Neural cell (in vitro differentiated cells): ENCODE data around the gene GRM2. TPM values are rescaled to one million over a fixed set of nuclear protein-coding genes. Genes with fewer than 3 reads are reported as not detected.

Experiments
- H2AFZ ChIP-seq: fragments of 200-600, 300-800 bp; sonication (generic), shearing (Covaris generic); 2 replicates; pipeline ENCODE4 v1.6.0; 2014; ENCODE audit warnings: low read depth, mild to moderate bottlenecking, antibody characterized with exemption, low read length, moderate library complexity
- H3F3A ChIP-seq: fragments of 200-600 bp; shearing (Covaris generic); 2 replicates; pipeline ENCODE4 v1.6.1; 2016; ENCODE audit warnings: mild to moderate bottlenecking, moderate library complexity, mixed read lengths, antibody characterized with exemption, low read length; ENCODE audit not compliant: insufficient read depth, poor library complexity, severe bottlenecking
- H3K27ac ChIP-seq: fragments of 200-600, 300-800 bp; sonication (generic), shearing (Covaris generic); 2 replicates; pipeline ENCODE4 v1.5.1; 2014; ENCODE audit warnings: mild to moderate bottlenecking, low read length, moderate library complexity
- H3K27me3 ChIP-seq: fragments of 300-800, 200-600 bp; sonication (generic), shearing (Covaris generic); 2 replicates; pipeline ENCODE4 v1.6.0; 2014; ENCODE audit warnings: mild to moderate bottlenecking, low read depth, low read length, moderate library complexity; ENCODE audit not compliant: insufficient read depth
- H3K36me3 ChIP-seq: fragments of 300-800, 200-600 bp; sonication (generic), shearing (Covaris generic); 2 replicates; pipeline ENCODE4 v1.5.1; 2014; ENCODE audit warnings: mild to moderate bottlenecking, antibody characterized with exemption, low read length, moderate library complexity; ENCODE audit not compliant: insufficient read depth
- H3K4me2 ChIP-seq: fragments of 300-800, 200-600 bp; sonication (generic), shearing (Covaris generic); 2 replicates; pipeline ENCODE4 v1.6.0; 2014; ENCODE audit warnings: mild to moderate bottlenecking, low read length
- H3K4me3 ChIP-seq: fragments of 300-800, 200-600 bp; sonication (generic), shearing (Covaris generic); 2 replicates; pipeline ENCODE4 v1.5.1; 2014; ENCODE audit warnings: mild to moderate bottlenecking, low read length, moderate library complexity
- H3K79me2 ChIP-seq: fragments of 200-600 bp; shearing (Covaris generic); replicated peaks from 2 replicates; pipeline ENCODE4 v1.6.0; 2014; ENCODE audit warnings: mild to moderate bottlenecking, low read length, moderate library complexity; ENCODE audit not compliant: insufficient read depth
- H3K9ac ChIP-seq: fragments of 300-800, 200-600 bp; sonication (generic), shearing (Covaris generic); 2 replicates; pipeline ENCODE4 v1.6.1; 2016; ENCODE audit warnings: mild to moderate bottlenecking, low read length, mixed read lengths
- H3K9me2 ChIP-seq: fragments of 200-600 bp; shearing (Covaris generic); 2 replicates; pipeline ENCODE4 v1.6.1; 2016; ENCODE audit warnings: mild to moderate bottlenecking, low read length, mixed read lengths; ENCODE audit not compliant: insufficient read depth
- H3K9me3 ChIP-seq: fragments of 200-600, 300-800 bp; sonication (generic), shearing (Covaris generic); 2 replicates; pipeline ENCODE4 v1.6.1; 2016; ENCODE audit warnings: mild to moderate bottlenecking, mixed run types, low read length, moderate library complexity, mixed read lengths
- H4K20me1 ChIP-seq: fragments of 200-600 bp; shearing (Covaris generic); 2 replicates; pipeline ENCODE4 v1.6.1; 2016; ENCODE audit warnings: mild to moderate bottlenecking, mixed run types; ENCODE audit not compliant: insufficient read depth
- CTCF ChIP-seq: fragments of 450-650 bp; IDR thresholded peaks from 2 replicates; pipeline ENCODE4 v1.5.1; 2014; ENCODE audit warnings: antibody characterized with exemption, mild to moderate bottlenecking, moderate library complexity; ENCODE audit not compliant: poor library complexity, severe bottlenecking
- EP300 ChIP-seq: fragments of 450-650 bp; conservative IDR thresholded peaks from 2 replicates; pipeline ENCODE4 v1.6.1; 2014; ENCODE audit warnings: antibody characterized with exemption, mild to moderate bottlenecking, moderate library complexity; ENCODE audit not compliant: poor library complexity, severe bottlenecking
- EZH2 ChIP-seq: fragments of 200-600, 300-800 bp; shearing (Covaris generic), sonication (generic); IDR thresholded peaks from 2 replicates; pipeline ENCODE4 v1.6.1; 2014; ENCODE audit warnings: antibody characterized with exemption, low read length, borderline replicate concordance, mild to moderate bottlenecking; ENCODE audit not compliant: insufficient read depth, poor library complexity, severe bottlenecking
- MXI1 ChIP-seq: fragments of 450-650 bp; conservative IDR thresholded peaks from 2 replicates; pipeline ENCODE4 v1.6.1; 2014; ENCODE audit warnings: antibody characterized with exemption, mild to moderate bottlenecking; ENCODE audit not compliant: poor library complexity, severe bottlenecking
- POLR2AphosphoS5 ChIP-seq: IDR thresholded peaks from 2 replicates; pipeline ENCODE4 v1.6.1; 2012
- RAD21 ChIP-seq: fragments of 450-650 bp; conservative IDR thresholded peaks from 2 replicates; pipeline ENCODE4 v1.6.1; 2014; ENCODE audit warnings: antibody characterized with exemption, mild to moderate bottlenecking, moderate library complexity
- SMC3 ChIP-seq: fragments of 450-650 bp; conservative IDR thresholded peaks from 2 replicates; pipeline ENCODE4 v1.6.1; 2014; ENCODE audit warnings: antibody characterized with exemption, mild to moderate bottlenecking, moderate library complexity; ENCODE audit not compliant: poor library complexity
- TAF1 ChIP-seq: IDR thresholded peaks from 2 replicates; pipeline ENCODE4 v1.6.1; 2012; ENCODE audit warnings: low read depth
- polyA plus RNA-seq: library from polyadenylated mRNA; depleted of rRNA; stranded (reverse); fragments of >200 nt; gene quantifications from 2 replicates; pipeline ENCODE4 v1.2.3, GENCODE V29; 2014
- TF ChIP-seq, protein P1 (sequence below): IDR thresholded peaks from 2 replicates; pipeline ENCODE4 v1.6.1; 2012; ENCODE audit warnings: borderline replicate concordance

The GRM2 gene
- polyA plus RNA-seq, 1 donor from 2014 or later, result 9.1 TPM

GRCh38 chr3:51670823-51671733 lies 35.8 kb upstream of the GRM2 start, which contains the start of gene TEX264:
TEX264 (plus strand) TSS chr3:51671252; CDS start chr3:51674305, 3,053 bp downstream.
- Histone ChIP-seq H3F3A (no peaks in the 10 kb centered on the region), H3K4me3 (peak within 1 kb of the TSS; percentile 97), H3K27ac (no peak within 1 kb of the TSS), H3K27me3 (no peaks in the 10 kb centered on the region), H3K9me3 (no peaks in the 10 kb centered on the region), H3K4me2 (peak within 1 kb of the TSS; percentile 78), H3K9ac (peak within 1 kb of the TSS; percentile 68), H2AFZ (peak within 1 kb of the TSS; percentile 80), H4K20me1 (no peaks in the 10 kb centered on the region), H3K9me2 (no peaks in the 10 kb centered on the region), H3K36me3 (no peaks in the 10 kb centered on the region), H3K79me2 (no peaks in the 10 kb centered on the region)
- TF ChIP-seq RAD21 (peak; percentile 32), EZH2 (no peak), SMC3 (peak; percentile 37), CTCF (peak; percentile 20), MXI1 (no peak), EP300 (no peak), TAF1 (peak; percentile 1), POLR2AphosphoS5 (peak; percentile 35)
- TF ChIP-seq, protein P1, sequence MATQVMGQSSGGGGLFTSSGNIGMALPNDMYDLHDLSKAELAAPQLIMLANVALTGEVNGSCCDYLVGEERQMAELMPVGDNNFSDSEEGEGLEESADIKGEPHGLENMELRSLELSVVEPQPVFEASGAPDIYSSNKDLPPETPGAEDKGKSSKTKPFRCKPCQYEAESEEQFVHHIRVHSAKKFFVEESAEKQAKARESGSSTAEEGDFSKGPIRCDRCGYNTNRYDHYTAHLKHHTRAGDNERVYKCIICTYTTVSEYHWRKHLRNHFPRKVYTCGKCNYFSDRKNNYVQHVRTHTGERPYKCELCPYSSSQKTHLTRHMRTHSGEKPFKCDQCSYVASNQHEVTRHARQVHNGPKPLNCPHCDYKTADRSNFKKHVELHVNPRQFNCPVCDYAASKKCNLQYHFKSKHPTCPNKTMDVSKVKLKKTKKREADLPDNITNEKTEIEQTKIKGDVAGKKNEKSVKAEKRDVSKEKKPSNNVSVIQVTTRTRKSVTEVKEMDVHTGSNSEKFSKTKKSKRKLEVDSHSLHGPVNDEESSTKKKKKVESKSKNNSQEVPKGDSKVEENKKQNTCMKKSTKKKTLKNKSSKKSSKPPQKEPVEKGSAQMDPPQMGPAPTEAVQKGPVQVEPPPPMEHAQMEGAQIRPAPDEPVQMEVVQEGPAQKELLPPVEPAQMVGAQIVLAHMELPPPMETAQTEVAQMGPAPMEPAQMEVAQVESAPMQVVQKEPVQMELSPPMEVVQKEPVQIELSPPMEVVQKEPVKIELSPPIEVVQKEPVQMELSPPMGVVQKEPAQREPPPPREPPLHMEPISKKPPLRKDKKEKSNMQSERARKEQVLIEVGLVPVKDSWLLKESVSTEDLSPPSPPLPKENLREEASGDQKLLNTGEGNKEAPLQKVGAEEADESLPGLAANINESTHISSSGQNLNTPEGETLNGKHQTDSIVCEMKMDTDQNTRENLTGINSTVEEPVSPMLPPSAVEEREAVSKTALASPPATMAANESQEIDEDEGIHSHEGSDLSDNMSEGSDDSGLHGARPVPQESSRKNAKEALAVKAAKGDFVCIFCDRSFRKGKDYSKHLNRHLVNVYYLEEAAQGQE, result no peak

DNA sequence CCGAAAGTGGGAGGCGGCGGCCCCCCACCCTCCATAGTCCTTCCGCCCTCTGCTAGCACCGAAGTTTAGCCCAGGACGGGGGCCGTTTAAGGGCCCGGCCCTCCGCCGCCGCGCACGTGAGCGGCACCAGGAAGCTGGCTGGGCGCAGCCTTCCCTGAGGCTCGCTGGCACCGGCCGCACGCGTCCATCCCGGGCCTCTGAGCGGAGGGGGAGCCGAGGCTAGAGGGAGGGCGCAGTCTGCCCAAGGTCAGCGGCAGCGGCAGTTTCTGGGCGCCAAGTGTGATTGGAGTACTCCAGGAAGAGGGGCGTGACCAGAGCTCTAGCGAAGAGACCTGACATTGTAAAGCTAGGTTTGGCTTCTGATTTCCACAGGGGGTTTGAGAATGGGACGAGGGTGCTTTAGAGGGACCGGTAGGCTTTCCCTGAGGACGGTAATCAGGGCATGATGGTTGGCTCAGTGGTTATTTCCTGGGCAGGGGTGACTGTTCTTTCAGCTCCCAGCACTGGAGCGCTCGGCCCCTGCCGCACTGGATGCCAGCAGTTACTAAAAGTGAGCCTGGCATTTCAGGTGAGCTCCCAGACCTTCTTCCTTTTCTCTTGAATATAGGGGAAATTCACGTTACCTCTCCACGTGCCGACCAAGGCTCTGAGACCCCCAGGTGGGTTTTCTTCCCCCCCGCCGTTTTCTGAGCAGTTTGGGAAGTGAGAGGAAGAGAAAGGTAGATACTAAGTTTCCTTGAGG lies 35.0 kb upstream of the GRM2 start:
- Histone ChIP-seq H3K9me2 (no peaks in the 10 kb centered on the region), H4K20me1 (no peaks in the 10 kb centered on the region), H3K9me3 (no peaks in the 10 kb centered on the region), H3F3A (no peaks in the 10 kb centered on the region), H3K27ac (no peak overlapping the region), H3K27me3 (no peaks in the 10 kb centered on the region), H3K4me2 (peak overlapping the region; percentile 73), H2AFZ (no peak overlapping the region), H3K4me3 (peak overlapping the region; percentile 97), H3K36me3 (no peaks in the 10 kb centered on the region), H3K9ac (peak overlapping the region; percentile 68), H3K79me2 (no peaks in the 10 kb centered on the region)
- TF ChIP-seq MXI1 (peak; percentile 59), CTCF (no peak), EZH2 (no peak), POLR2AphosphoS5 (no peak)
